Neural cell (in vitro differentiated cells): ENCODE data around the gene HEPHL1.

Source experiments
- CTCF ChIP-seq: fragments of 450-650 bp; IDR thresholded peaks from 2 replicates; pipeline ENCODE4 v1.5.1; 2014; ENCODE audit warnings: antibody characterized with exemption, mild to moderate bottlenecking, moderate library complexity; ENCODE audit not compliant: poor library complexity, severe bottlenecking
- EP300 ChIP-seq: fragments of 450-650 bp; conservative IDR thresholded peaks from 2 replicates; pipeline ENCODE4 v1.6.1; 2014; ENCODE audit warnings: antibody characterized with exemption, mild to moderate bottlenecking, moderate library complexity; ENCODE audit not compliant: poor library complexity, severe bottlenecking
- EZH2 ChIP-seq: fragments of 200-600, 300-800 bp; shearing (Covaris generic), sonication (generic); IDR thresholded peaks from 2 replicates; pipeline ENCODE4 v1.6.1; 2014; ENCODE audit warnings: antibody characterized with exemption, low read length, borderline replicate concordance, mild to moderate bottlenecking; ENCODE audit not compliant: insufficient read depth, poor library complexity, severe bottlenecking
- POLR2AphosphoS5 ChIP-seq: IDR thresholded peaks from 2 replicates; pipeline ENCODE4 v1.6.1; 2012
- RAD21 ChIP-seq: fragments of 450-650 bp; conservative IDR thresholded peaks from 2 replicates; pipeline ENCODE4 v1.6.1; 2014; ENCODE audit warnings: antibody characterized with exemption, mild to moderate bottlenecking, moderate library complexity
- REST ChIP-seq: IDR thresholded peaks from 2 replicates; pipeline ENCODE4 v1.6.1; 2012; ENCODE audit warnings: borderline replicate concordance
- SMC3 ChIP-seq: fragments of 450-650 bp; conservative IDR thresholded peaks from 2 replicates; pipeline ENCODE4 v1.6.1; 2014; ENCODE audit warnings: antibody characterized with exemption, mild to moderate bottlenecking, moderate library complexity; ENCODE audit not compliant: poor library complexity
- TAF1 ChIP-seq: IDR thresholded peaks from 2 replicates; pipeline ENCODE4 v1.6.1; 2012; ENCODE audit warnings: low read depth

GRCh38 chr11:94148189-94148588 is 127.0 kb downstream of the HEPHL1 start:
- TF ChIP-seq POLR2AphosphoS5 = no peak
- TF ChIP-seq TAF1 = no peak
- no peak for TF ChIP-seq CTCF
- no peak for TF ChIP-seq RAD21
- TF ChIP-seq EP300 = no peak
- no peak for TF ChIP-seq SMC3
- TF ChIP-seq EZH2 = no peak
- no peak for TF ChIP-seq REST
